ENCODE data around the gene ZNF132. TPM values are rescaled to one million over a fixed set of nuclear protein-coding genes. Genes with fewer than 3 reads are reported as not detected.

The ZNF132 gene
- total RNA-seq, 1 experiment from 2014 or later: not detected

DNA sequence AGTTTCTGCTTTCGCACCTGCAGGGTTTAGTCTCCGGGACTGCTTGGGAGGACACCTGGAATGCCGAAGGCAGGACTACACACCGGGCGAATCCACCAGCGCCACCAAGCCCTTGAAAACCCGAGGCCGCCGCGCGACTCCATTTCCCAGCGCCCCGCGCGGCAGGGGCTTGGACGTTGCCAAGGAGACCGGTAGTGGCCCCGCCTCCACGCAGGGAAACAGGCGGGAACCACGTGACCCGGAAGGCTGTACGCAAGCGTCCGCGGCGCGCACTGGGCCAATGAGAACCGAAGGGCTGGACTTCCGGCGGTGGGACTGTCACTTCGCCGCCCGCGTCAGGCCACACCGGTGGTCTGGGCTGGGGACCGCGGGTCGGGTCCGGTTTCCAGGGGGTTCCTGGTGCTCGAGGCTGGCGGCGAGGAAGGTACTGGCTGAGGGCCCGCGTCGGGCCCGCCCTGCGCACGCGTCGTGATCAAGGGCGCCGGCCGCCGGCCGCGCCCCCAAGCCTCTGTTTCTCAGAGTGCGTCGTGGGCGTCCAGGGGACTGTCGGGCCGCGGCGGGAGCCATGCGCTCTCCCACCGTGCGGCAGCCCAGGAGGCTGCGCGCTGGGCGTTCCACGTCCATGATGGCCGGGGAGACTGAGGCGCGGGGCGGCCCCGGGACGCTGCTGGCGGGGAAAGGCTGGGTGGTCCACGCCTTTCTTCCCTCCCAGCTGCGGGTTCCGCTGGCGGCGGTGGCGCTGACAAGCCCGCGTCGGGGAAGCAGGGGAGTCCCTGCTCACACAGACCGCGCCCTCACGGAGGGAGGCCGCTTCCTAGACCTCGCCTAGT lies 27.0 kb upstream of the ZNF132 start, which contains the start of gene ZNF324:
Gene ZNF324 (plus strand): TSS at position 321 of the 830 bp plus-strand sequence. CDS start 2,106 bp downstream, outside the sequence.
- Histone ChIP-seq H3K4me1 (ENCODE audit: control insufficient read depth in 1 of 2, insufficient read depth in 2 of 2, low read length in 2 of 2) (peaks cover 2 to 12% of the 10 kb centered on the region in 2 experiments; a peak in 2 of 4 replicates), H3K27me3 (ENCODE audit: insufficient read depth, low read length) (no peaks in the 10 kb centered on the region), H3K4me2 (ENCODE audit: low read length) (peak within 1 kb of the TSS; percentile 70), H3K9ac (ENCODE audit: low read length) (peak within 1 kb of the TSS; percentile 74), H3K9me2 (ENCODE audit: insufficient read depth) (no peaks in the 10 kb centered on the region), H3K36me3 (ENCODE audit: control insufficient read depth in 1 of 2, insufficient read depth in 2 of 2, low read length in 2 of 2) (peaks cover 4 to 5% of the 10 kb centered on the region in 2 experiments; a peak in 2 of 4 replicates), H3K9me3 (ENCODE audit: control insufficient read depth in 1 of 2, insufficient read depth in 1 of 2, low read depth in 1 of 2, low read length in 2 of 2) (no peaks in the 10 kb centered on the region), H3K79me2 (ENCODE audit: insufficient read depth, low read length) (peaks cover 16% of the 10 kb centered on the region; the same call in 1 of the 2 replicates), H3K27ac (ENCODE audit: low read depth, low read length) (peak within 1 kb of the TSS; percentile 70), H2AFZ (ENCODE audit: low read depth, low read length, poor library complexity, severe bottlenecking) (no peak within 1 kb of the TSS), H4K20me1 (ENCODE audit: insufficient read depth) (no peaks in the 10 kb centered on the region), H3K4me3 (replicated peaks in 1 of 2; ENCODE audit: low read depth in 1 of 2, low read length in 2 of 2) (peak within 1 kb of the TSS; percentile 77 to 80)
- peak; percentile 61 for TF ChIP-seq SRF (IDR thresholded peaks at IDR 0.05; ENCODE audit: low read depth)
- peak; percentile 36; the same call in 1 of the 2 replicates for TF ChIP-seq EGR1 (IDR thresholded peaks at IDR 0.05; ENCODE audit: low read depth)
- no peak for TF ChIP-seq CEBPB (IDR thresholded peaks at IDR 0.05; ENCODE audit: low read depth)
- no peak for TF ChIP-seq POLR2A (IDR thresholded peaks at IDR 0.05; ENCODE audit: borderline replicate concordance, extremely low read depth, insufficient read depth, insufficient read length)
- peak; percentile 66 for TF ChIP-seq POLR2AphosphoS5 (IDR thresholded peaks at IDR 0.05; ENCODE audit: low read depth, low read length)
- TF ChIP-seq CBX3 (IDR thresholded peaks at IDR 0.05; ENCODE audit: low read depth): 0 out of 2 replicates have a peak, but pooled peaks have one; percentile 32
- TF ChIP-seq ELF1 (IDR thresholded peaks at IDR 0.05; ENCODE audit: borderline replicate concordance, low read depth): peak; percentile 89
- no peak for TF ChIP-seq RAD21 (IDR thresholded peaks at IDR 0.05; ENCODE audit: low read depth)
- TF ChIP-seq EZH2phosphoT487 (IDR thresholded peaks at IDR 0.05; ENCODE audit: borderline replicate concordance): no peak
- peak; percentile 74 for TF ChIP-seq TCF7L2 (IDR thresholded peaks at IDR 0.05; ENCODE audit: borderline replicate concordance, extremely low read depth, insufficient read depth, insufficient read length)
- TF ChIP-seq, protein P1, sequence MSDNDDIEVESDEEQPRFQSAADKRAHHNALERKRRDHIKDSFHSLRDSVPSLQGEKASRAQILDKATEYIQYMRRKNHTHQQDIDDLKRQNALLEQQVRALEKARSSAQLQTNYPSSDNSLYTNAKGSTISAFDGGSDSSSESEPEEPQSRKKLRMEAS (IDR thresholded peaks at IDR 0.05): peak; percentile 78
- peak; percentile 22 for TF ChIP-seq YY1 (IDR thresholded peaks at IDR 0.05; ENCODE audit: extremely low read depth, insufficient replicate concordance, low read depth, low read length)
- TF ChIP-seq, protein P2, sequence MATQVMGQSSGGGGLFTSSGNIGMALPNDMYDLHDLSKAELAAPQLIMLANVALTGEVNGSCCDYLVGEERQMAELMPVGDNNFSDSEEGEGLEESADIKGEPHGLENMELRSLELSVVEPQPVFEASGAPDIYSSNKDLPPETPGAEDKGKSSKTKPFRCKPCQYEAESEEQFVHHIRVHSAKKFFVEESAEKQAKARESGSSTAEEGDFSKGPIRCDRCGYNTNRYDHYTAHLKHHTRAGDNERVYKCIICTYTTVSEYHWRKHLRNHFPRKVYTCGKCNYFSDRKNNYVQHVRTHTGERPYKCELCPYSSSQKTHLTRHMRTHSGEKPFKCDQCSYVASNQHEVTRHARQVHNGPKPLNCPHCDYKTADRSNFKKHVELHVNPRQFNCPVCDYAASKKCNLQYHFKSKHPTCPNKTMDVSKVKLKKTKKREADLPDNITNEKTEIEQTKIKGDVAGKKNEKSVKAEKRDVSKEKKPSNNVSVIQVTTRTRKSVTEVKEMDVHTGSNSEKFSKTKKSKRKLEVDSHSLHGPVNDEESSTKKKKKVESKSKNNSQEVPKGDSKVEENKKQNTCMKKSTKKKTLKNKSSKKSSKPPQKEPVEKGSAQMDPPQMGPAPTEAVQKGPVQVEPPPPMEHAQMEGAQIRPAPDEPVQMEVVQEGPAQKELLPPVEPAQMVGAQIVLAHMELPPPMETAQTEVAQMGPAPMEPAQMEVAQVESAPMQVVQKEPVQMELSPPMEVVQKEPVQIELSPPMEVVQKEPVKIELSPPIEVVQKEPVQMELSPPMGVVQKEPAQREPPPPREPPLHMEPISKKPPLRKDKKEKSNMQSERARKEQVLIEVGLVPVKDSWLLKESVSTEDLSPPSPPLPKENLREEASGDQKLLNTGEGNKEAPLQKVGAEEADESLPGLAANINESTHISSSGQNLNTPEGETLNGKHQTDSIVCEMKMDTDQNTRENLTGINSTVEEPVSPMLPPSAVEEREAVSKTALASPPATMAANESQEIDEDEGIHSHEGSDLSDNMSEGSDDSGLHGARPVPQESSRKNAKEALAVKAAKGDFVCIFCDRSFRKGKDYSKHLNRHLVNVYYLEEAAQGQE (IDR thresholded peaks at IDR 0.05; ENCODE audit: low read depth): no peak
- no peak for TF ChIP-seq FOSL1 (IDR thresholded peaks at IDR 0.05; ENCODE audit: low read depth)
- TF ChIP-seq SIN3A (IDR thresholded peaks at IDR 0.05; ENCODE audit: low read depth): 0 out of 2 replicates have a peak, but pooled peaks have one; percentile 60
- TF ChIP-seq SP1 (IDR thresholded peaks at IDR 0.05; ENCODE audit: low read depth): peak; percentile 83
- peak; percentile 54; the same call in 1 of the 2 replicates for TF ChIP-seq ZFX (IDR thresholded peaks at IDR 0.05)
- ATAC-seq: peak; percentile 90
- no TSS peak for BruUV-seq (replicated peaks)
- intact Hi-C loops (cut with micrococcal nuclease): loop anchor here (1.0 kb wide), 1 partner anchor 59 kb away; the partner anchor contains the start of gene ZNF584
- CTCF ChIA-PET: interaction anchor here (1.0 kb wide), 1 partner anchor 9 kb away, joined by 3 read pairs; the partner anchor contains the start of gene ZNF446
- DNase-seq (ENCODE audit: low read depth, low spot score): peak; percentile 93
- POLR2A ChIA-PET: interaction anchor here (0.8 kb wide), 1 partner anchor 15 kb away, joined by 4 read pairs; no protein-coding TSS in a partner anchor
- RAD21 ChIA-PET (ENCODE audit: low non-redundant PET in 1 of 2, low total read pairs in 2 of 2, uncharacterized antibody in 2 of 2, unreplicated experiment in 2 of 2): no interaction called here

All from HCT116 (cell line).